ENCODE results near the gene DBNDD2.
A peak's percentile ranks its signal among the peaks of the same experiment; 100 is the strongest.

DBNDD2 gene, protein sequence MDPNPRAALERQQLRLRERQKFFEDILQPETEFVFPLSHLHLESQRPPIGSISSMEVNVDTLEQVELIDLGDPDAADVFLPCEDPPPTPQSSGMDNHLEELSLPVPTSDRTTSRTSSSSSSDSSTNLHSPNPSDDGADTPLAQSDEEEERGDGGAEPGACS

DNA sequence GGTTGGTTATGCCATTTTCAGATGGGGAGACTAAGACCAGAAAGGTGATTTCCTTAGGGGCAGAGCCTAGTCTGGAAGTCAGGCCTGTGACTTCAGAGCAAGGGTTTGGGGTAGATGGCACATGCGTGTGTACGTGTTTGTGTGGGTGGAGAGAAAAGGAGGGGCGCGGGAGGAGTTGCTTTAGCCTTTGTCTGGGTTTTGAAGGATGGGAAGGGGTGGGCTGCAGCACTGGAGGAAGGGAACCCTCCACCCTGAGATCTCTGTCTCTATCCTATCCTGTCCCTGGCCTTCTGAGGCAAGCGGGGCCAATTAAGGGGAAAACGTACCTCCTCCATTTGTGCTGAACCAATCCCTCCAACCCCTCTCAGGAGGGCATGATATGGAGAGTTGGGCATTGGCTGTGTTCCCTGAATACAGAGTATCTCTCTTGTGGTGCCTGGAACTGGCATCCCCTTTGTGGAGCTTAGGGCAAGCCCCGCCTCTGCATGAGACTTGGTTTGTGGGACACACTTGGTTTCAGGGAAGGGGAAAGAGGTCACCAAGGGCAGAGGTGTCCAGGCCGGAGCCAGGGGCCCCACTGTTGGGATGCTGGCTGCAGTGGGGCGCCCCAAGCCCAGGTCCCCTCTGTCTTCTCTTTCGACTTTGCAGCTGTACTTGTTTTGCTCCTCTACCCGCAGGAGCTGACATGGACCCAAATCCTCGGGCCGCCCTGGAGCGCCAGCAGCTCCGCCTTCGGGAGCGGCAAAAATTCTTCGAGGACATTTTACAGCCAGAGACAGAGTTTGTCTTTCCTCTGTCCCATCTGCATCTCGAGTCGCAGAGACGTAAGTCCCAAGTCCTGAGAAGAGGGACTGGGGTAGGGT, at the start of gene DBNDD2:
Gene DBNDD2 (plus strand): TSS at position 507 of the 863 bp plus-strand sequence. CDS start 179 bp downstream, at position 686.
- FAIRE-seq (no peak), DNase-seq (ENCODE audit: insufficient read length, low spot score) (no peak)
- TF ChIP-seq POLR2A (IDR thresholded peaks at IDR 0.05; ENCODE audit: low read depth, low read length): no peak

DNA sequence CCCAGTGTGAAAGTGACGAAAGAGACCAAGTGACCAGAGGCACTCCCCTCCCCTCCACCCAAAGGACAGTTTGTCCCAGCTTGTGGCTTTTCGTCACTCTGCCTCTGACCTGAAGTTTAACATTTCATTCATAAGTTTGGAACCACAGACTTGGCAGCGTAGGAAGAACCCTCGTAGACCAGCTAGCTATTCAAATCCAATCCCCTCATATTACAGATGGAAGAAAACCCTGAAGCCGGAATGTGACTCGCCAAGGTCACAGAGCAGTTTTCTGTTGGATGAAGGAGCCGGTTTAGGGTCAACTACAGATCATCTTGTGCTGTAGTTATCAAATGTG, 49.1 kb upstream of the DBNDD2 start:
- DNase-seq (ENCODE audit: insufficient read length, low spot score): no peak
- no peak for TF ChIP-seq POLR2A (IDR thresholded peaks at IDR 0.05; ENCODE audit: low read depth, low read length)
- no peak for FAIRE-seq

DNA sequence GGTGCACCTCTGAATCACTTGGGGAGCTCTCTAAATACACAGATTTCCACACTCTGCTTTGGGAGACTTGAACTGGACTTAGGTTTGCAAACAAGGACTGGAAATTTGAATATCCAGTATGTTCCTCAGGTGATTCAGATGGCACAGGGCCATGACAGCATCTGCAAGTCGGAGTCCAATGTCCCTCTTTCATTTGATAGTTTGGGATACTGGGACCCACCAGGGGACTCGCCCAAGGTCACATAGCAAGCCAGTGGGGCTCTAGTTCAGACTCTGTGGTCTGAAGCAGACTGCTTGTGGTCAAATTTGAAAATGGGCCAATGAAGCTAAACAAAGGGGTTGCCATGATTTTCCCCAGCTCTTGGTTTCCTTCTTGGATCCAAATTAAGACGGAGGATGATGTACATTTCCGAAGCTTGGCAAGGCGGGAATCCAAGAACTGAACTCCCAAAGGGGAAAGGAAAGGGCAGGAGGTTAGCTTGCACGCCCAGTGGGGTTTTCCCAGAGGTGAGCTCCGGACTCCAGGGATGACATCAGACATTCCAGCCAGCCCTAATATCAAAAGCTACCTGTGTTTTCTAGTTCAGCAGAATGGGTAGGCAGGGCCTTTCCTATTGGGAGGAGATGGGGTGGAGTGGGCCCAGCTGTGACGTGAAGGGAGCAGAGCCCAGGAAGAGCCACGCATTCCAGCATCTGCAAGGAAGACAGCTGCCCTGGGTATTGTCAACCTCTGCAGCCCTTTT, 48.5 kb upstream of the DBNDD2 start:
- no peak for TF ChIP-seq POLR2A (IDR thresholded peaks at IDR 0.05; ENCODE audit: low read depth, low read length)

DNA sequence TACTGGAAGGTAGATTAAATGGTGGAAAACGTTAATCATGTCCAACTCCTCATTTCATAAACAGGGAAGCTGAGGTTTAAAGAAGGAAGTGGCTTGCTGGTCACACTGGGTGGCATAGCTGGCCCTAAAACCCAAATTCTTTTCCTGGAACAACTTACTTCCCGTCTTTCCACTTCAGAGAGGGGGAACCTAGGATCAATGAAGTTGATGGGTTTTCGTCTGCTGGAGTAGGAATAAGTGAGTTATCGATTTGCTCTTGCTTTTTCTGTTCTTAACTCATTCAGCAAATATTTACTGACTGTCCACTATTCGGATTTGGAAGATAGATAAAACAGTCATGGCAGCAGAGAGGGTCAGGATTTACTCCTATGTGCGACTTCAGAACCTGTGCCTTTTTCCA, 46.3 kb upstream of the DBNDD2 start:
- DNase-seq (ENCODE audit: insufficient read length, low spot score) (no peak), FAIRE-seq (no peak)
- TF ChIP-seq POLR2A (IDR thresholded peaks at IDR 0.05; ENCODE audit: low read depth, low read length): no peak

More for the DNA sequence above, 48.5 kb upstream of the DBNDD2 start:
- DNase-seq (ENCODE audit: insufficient read length, low spot score) (no peak), FAIRE-seq (no peak)

DNA sequence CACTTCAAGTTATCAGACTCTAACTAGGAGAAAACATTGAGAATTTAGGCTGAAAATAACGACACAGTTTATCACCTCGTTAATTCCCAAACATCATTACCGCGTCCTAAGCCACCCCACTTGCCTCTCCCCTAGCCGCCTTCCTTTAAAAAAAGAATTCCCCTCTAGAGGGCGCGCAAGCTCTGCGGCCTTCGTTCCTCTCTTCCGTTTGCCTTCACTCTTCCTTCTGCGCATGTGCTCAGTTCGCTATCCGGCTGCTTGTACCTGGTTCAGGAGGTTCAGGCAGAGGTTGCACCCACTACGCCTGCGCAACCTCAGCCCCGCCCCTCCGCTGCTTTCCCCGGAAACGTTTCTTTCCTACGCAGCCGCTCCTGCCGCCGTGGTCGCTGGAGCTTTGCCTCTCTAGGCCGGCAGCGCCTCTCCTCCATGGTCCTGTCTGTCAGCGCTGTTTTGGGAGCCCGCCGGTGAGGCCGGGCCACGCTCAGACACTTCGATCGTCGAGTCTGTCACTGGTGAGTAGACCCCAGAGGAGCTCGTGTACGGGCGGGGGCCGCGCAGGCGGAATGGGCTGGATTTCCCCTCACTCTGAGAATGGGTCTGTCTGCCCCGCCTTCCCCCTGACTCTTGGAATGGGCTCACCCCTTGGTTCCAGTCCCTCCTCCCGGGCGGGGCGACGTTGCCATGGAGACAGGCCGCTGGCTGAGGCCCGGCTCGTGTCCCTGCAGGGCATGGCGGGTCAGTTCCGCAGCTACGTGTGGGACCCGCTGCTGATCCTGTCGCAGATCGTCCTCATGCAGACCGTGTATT, 45.1 kb upstream of the DBNDD2 start, which contains the start of gene SYS1:
Gene SYS1 (plus strand): TSS at position 353 of the 807 bp plus-strand sequence. CDS start 376 bp downstream, at position 729.
- peak; percentile 73 for TF ChIP-seq POLR2A (IDR thresholded peaks at IDR 0.05; ENCODE audit: low read depth, low read length)
- DNase-seq (ENCODE audit: insufficient read length, low spot score) (peak; percentile 95), FAIRE-seq (peak; percentile 15)

DNA sequence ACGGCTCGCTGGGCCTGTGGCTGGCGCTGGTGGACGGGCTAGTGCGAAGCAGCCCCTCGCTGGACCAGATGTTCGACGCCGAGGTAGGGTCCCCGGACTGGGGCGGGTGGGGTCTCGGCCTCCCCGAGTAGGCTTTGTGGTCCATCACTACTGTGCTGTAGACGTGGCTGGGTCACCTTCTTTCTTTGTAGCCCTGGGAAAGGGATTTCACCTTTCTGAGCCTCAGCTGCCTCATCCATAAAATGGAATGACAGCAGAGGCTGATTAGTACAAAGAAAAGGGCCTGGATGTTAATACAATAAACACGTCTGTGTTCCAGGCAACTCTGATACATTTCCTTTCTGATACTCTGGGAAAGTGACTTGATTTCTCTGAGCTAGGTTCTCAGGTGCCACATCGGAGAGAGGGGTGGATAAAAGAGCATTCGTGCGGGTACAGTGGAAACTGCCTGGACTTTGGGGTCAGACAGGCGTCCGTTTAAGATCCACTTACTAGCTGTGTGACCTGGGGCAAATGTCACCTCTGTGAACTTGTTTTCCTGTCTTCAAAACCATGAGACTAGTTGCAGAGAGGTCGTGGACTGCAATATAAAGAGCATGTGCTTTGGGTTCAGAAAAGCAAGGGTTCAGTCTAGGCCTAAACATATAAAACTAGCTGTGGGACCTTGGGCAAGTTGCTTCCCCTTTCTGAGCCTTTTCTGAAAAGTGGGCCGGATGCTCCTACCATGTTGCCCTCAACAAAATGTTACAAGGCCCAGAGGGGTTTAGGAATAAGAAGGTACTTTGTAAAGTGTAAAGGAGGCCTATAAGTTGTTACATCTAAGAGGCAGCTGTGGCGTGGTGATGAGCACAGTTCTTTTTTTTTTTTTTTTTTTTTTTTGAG, 44.2 kb upstream of the DBNDD2 start:
- FAIRE-seq (no peak), DNase-seq (ENCODE audit: insufficient read length, low spot score) (no peak)
- no peak for TF ChIP-seq POLR2A (IDR thresholded peaks at IDR 0.05; ENCODE audit: low read depth, low read length)

DNA sequence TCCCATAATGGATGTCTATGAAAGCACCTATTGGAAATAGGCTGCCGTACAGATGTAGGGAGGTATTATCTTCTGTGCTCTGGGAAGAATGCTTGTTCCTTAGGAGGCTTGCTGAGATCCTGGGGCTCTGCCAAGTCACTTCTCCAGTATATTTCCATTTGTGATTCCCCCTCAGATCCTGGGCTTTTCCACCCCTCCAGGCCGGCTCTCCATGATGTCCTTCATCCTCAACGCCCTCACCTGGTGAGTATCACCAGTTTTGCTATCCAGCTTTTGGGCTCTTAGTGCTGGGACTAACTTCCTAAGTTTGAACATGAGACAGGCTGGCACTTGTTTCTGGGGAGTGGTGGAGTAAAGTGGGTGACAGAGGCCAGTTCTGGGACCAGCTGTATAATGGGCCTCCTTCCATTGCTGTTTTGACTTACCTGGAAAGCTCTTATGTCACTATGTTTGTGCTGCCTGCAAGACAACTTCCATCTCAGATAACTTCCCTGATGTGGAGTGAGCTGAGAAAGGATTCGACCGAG, 42.6 kb upstream of the DBNDD2 start:
- DNase-seq (ENCODE audit: insufficient read length, low spot score) (no peak), FAIRE-seq (no peak)
- no peak for TF ChIP-seq POLR2A (IDR thresholded peaks at IDR 0.05; ENCODE audit: low read depth, low read length)

DNA sequence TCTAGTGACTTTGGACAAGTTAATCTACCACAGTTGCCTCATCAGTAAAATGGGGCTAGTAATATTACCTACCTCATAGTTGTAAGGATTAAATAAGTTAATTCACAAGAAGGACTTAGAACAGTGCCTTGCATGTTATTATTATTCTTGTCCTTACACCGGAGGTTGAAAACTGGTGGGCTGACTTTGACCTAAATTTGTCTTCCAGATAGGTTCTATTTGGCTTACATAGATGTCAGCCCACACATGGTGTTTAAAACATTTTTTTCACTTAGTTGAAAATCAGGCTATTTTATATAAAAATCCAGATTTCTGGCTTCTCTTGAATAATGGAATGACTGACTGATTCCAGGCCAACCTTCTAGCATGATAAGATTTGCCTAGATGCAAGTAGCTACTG, 41.9 kb upstream of the DBNDD2 start:
- FAIRE-seq (no peak), DNase-seq (ENCODE audit: insufficient read length, low spot score) (no peak)
- TF ChIP-seq POLR2A (IDR thresholded peaks at IDR 0.05; ENCODE audit: low read depth, low read length): no peak

DNA sequence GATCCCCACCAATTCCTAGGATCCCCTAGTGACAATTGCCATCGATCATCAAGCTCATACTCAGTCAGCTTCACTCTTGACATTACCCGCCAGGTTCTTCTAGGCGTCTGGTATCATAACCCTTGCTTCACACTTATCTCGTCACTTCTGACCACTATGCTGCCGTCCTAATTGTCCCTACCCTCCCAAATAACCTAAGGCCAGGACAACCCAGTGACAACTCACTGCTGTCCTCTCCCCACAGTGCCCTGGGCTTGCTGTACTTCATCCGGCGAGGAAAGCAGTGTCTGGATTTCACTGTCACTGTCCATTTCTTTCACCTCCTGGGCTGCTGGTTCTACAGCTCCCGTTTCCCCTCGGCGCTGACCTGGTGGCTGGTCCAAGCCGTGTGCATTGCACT, 41.5 kb upstream of the DBNDD2 start:
- TF ChIP-seq POLR2A (IDR thresholded peaks at IDR 0.05; ENCODE audit: low read depth, low read length): no peak
- no peak for FAIRE-seq
- DNase-seq (ENCODE audit: insufficient read length, low spot score): no peak

DNA sequence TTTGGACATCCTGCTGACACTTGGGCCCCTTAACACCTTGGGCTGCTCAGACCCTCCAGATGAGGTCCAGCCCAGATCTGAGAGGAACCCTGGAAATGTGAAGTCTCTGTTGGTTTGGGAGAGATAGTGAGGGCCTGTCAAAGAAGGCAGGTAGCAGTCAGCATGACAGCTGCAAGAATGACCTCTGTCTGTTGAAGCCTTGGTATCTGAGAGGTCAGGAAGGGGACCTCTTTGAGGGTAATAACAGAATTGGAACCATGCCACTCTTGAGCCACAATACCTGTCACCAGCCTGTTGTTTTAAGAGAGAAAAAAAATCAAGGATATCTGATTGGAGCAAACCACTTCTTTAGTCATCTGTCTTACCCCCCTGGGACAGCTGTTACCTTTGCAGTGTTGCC, 41.0 kb upstream of the DBNDD2 start:
- no peak for FAIRE-seq
- no peak for TF ChIP-seq POLR2A (IDR thresholded peaks at IDR 0.05; ENCODE audit: low read depth, low read length)
- DNase-seq (ENCODE audit: insufficient read length, low spot score): no peak

DNA sequence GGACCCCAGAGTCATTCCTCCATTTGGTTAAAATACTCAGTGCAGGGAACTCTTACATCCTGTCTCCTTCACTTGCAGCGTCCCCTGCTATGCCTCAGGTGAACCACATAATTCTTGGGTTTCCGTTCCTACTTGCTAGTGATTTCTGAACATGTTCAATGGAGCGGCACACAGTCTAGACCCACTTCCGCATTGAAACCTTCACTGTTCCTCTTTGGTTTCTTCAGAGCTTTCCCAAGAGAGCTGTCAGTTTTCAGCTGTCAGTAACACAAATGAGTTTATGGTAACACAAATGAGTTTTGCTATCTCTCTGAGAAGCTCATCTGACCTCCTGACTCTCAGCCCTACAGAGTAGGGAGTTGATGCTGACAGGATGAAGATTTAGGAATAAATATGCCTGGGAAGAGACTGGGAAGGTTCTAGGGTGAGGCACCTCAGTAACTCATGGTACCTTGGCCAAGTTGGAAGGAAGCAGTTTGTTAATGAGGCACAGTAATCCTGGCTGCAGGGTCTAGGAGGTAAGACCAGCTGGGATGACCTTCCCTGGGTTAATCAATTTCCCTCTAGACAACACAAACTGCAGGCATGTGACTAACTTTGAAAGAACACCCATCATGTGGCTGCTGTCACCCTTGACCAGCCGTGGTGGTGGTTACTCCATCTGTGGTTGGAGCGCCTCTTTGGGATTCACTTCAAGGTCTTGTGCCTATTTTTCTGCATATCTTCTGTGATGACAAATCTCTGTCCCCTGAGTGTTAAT, 39.7 kb upstream of the DBNDD2 start:
- DNase-seq (ENCODE audit: insufficient read length, low spot score) (no peak), FAIRE-seq (no peak)
- TF ChIP-seq POLR2A (IDR thresholded peaks at IDR 0.05; ENCODE audit: low read depth, low read length): no peak

All from H54 (cell line).